GM19328 (cell line): Measurements from ENCODE around the gene PTPRN.
"Not testable (repeated sequence)": the region's sequence is repeated elsewhere in the genome, so short reads cannot be mapped to it uniquely, and the experiment has no call there.

Experiments
- ATAC-seq: cut with Tn5 transposase; IDR thresholded peaks from one replicate; pipeline ENCODE4 v1.9.1; 2021; ENCODE audit warnings: mild to moderate bottlenecking, moderate library complexity; ENCODE audit not compliant: unreplicated experiment

The PTPRN gene

GRCh38 chr2:219309278-219309677 lies at the start of gene PTPRN:
TSS of gene PTPRN (minus strand) at chr2:219309401. CDS start at chr2:219309332, 69 bp downstream.
- no peak for ATAC-seq

- no peak for ATAC-seq
These were observed 49.2 kb upstream of the PTPRN start for GRCh38 chr2:219358170-219359075.

GRCh38 chr2:219356834-219357233 lies 47.6 kb upstream of the PTPRN start:
- ATAC-seq: no peak

- no peak for ATAC-seq
These were observed 45.4 kb upstream of the PTPRN start for GRCh38 chr2:219354582-219354981.

GRCh38 chr2:219353129-219353528 lies 43.9 kb upstream of the PTPRN start:
- ATAC-seq: no peak

- no peak for ATAC-seq
These were observed 43.3 kb upstream of the PTPRN start for GRCh38 chr2:219352448-219353023.

GRCh38 chr2:219350710-219351221 lies 41.6 kb upstream of the PTPRN start:
- ATAC-seq: no peak

GRCh38 chr2:219350215-219350614 lies 41.0 kb upstream of the PTPRN start:
- no peak for ATAC-seq

- ATAC-seq: no peak
These were observed 35.7 kb upstream of the PTPRN start for GRCh38 chr2:219344751-219345430.

GRCh38 chr2:219335373-219335786 lies 26.2 kb upstream of the PTPRN start:
- no peak for ATAC-seq

- ATAC-seq: no peak
These were observed 24.9 kb upstream of the PTPRN start for GRCh38 chr2:219334076-219334475.

GRCh38 chr2:219332542-219332941 lies 23.3 kb upstream of the PTPRN start, which contains the start of gene RESP18:
TSS of gene RESP18 (minus strand) at chr2:219332744.
- no peak for ATAC-seq

GRCh38 chr2:219331560-219332213 lies 22.5 kb upstream of the PTPRN start:
- no peak for ATAC-seq

GRCh38 chr2:219327719-219328118 lies 18.5 kb upstream of the PTPRN start:
- no peak for ATAC-seq

- ATAC-seq: no peak
These were observed 16.6 kb upstream of the PTPRN start for GRCh38 chr2:219325657-219326315.

- no peak for ATAC-seq
These were observed 15.9 kb upstream of the PTPRN start for GRCh38 chr2:219325136-219325535.

GRCh38 chr2:219323434-219323833 lies 14.2 kb upstream of the PTPRN start:
- no peak for ATAC-seq

GRCh38 chr2:219314804-219315468 lies 5.7 kb upstream of the PTPRN start:
- ATAC-seq: no peak

- ATAC-seq: not testable (repeated sequence)
These were observed 3.6 kb upstream of the PTPRN start for GRCh38 chr2:219312683-219313263.
